Measurements from ENCODE around the gene INTS6. TPM values are rescaled to one million over a fixed set of nuclear protein-coding genes. Genes with fewer than 3 reads are reported as not detected.
A peak's percentile ranks its signal among the peaks of the same experiment; 100 is the strongest.

The INTS6 gene
- total RNA-seq, 4 donors from 2014 or later = 34.3 to 56.9 (median 53.0) TPM

DNA sequence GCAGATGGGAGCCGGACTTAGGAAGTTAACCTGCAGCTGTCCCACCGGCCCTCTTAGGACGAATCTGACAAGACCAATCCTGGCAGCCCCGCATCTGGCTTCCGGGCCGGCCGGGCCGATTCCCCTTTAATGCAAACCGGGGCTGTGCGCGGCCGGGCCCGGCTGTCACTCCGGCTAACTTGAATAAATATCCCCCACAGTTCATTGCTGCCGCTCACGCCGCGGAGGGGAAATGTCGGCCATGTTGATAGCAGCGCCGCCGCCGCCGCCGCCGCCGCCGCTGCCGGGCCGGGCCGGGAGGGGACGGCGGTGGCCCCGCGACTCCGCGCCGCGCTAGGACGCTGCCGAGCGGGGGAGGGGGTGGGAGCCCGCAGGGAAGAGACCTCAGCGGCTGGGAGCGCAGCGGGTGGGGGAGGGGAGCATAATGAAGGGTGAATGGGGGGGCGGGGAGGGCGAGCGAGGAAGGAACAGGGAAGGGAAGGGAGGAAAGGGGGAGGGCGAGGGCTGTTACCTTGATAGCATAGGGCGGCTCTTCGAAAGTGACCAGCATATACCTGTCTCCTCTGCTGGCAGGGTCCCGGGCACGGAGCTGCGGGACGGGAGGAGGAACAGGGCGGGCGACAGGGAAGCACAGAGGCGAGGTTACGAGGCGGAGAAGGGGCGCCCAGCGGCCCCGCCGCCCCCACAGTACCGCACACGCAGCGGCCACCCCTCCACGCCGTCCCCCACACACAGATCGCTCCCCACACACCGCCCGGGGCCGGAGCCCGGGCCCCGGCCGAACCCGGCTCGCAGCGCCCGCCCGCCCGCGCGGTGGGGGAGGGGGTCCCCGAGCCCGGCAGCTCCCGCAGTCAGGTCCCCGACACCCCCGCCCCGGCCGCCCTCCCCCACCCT is 1.1 kb downstream of the INTS6 start:
- H3K4me3 ChIP-seq = peak overlapping the region; percentile 84 to 88
- no peaks in the 10 kb centered on the region for H3K9me3 ChIP-seq
- DNase-seq = peak; percentile 75 to 77
- H3K27me3 ChIP-seq = no peaks in the 10 kb centered on the region
- TF ChIP-seq POLR2A (IDR thresholded peaks at IDR 0.05) (peak; percentile 7 to 10), CTCF (IDR thresholded peaks at IDR 0.05) (no peak)
- H3K27ac ChIP-seq = peak overlapping the region; percentile 99 to 100
- H3K4me1 ChIP-seq = peaks cover 0 to 7% of the 10 kb centered on the region in 2 donors
- H3K36me3 ChIP-seq = no peaks in the 10 kb centered on the region
- intact Hi-C loops (cut with DNase I; ENCODE audit: low total_unique reads) = loop anchor here (2.0 to 10.0 kb wide), 3 partner anchors 133 to 353 kb away; partner anchors contain the start of genes DHRS12 and WDFY2

- H3K4me1 ChIP-seq = peaks cover 0 to 7% of the 10 kb centered on the region in 2 donors
- no peak for DNase-seq
- intact Hi-C loops (cut with DNase I; ENCODE audit: low total_unique reads) = loop anchor here (10.0 kb wide), 2 partner anchors 284 to 354 kb away; partner anchors contain the start of gene DHRS12
- H3K36me3 ChIP-seq = no peaks in the 10 kb centered on the region
- H3K4me3 ChIP-seq = peak overlapping the region; percentile 84 to 88
- peak overlapping the region; percentile 99 to 100 for H3K27ac ChIP-seq
- no peak for TF ChIP-seq CTCF (IDR thresholded peaks at IDR 0.05)
- no peak for TF ChIP-seq POLR2A (IDR thresholded peaks at IDR 0.05)
- H3K9me3 ChIP-seq = no peaks in the 10 kb centered on the region
- H3K27me3 ChIP-seq = no peaks in the 10 kb centered on the region
Measured at GRCh38 chr13:51451134-51451466, 1.7 kb downstream of the INTS6 start.

- Histone ChIP-seq H3K27me3 (no peaks in the 10 kb centered on the region), H3K9me3 (no peaks in the 10 kb centered on the region), H3K4me1 (no peaks in the 10 kb centered on the region), H3K4me3 (no peak overlapping the region), H3K36me3 (no peaks in the 10 kb centered on the region), H3K27ac (no peak overlapping the region)
- TF ChIP-seq CTCF (IDR thresholded peaks at IDR 0.05) = no peak
- no peak for TF ChIP-seq POLR2A (IDR thresholded peaks at IDR 0.05)
- intact Hi-C loops (cut with DNase I; ENCODE audit: low total_unique reads) = no loop called here
- DNase-seq = no peak
Measured at GRCh38 chr13:51449018-51449417, 3.8 kb downstream of the INTS6 start.

GRCh38 chr13:51444922-51445321 is 7.9 kb downstream of the INTS6 start:
- Histone ChIP-seq H3K9me3 (no peaks in the 10 kb centered on the region), H3K27me3 (no peaks in the 10 kb centered on the region), H3K4me1 (no peaks in the 10 kb centered on the region), H3K27ac (no peak overlapping the region), H3K36me3 (no peaks in the 10 kb centered on the region), H3K4me3 (no peak overlapping the region)
- TF ChIP-seq CTCF (IDR thresholded peaks at IDR 0.05) (peak; percentile 13 to 29 (median 20)), POLR2A (IDR thresholded peaks at IDR 0.05) (no peak)
- DNase-seq = no peak
- intact Hi-C loops (cut with DNase I; ENCODE audit: low total_unique reads) = no loop called here

DNA sequence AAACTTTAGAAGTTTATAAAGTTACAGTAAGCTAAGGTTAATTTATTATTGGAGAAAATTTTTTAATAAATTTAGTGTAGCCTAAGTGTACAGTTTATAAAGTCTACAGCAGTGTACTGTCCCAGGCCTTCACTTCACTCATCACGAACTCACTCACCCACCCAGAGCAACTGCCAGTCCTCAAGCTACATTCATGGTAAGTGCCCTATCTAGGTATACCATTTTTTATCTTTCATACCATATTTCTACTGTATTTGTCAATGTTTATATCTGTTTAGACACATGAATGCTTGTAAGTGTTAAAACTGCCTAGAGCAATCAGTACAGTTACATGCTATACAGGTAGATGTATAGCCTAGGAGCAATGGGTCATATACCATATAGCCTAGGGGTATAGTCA is 12.5 kb downstream of the INTS6 start:
- intact Hi-C loops (cut with DNase I; ENCODE audit: low total_unique reads) = no loop called here
- Histone ChIP-seq H3K4me3 (no peak overlapping the region), H3K27ac (no peak overlapping the region), H3K9me3 (no peaks in the 10 kb centered on the region), H3K4me1 (no peaks in the 10 kb centered on the region), H3K36me3 (no peaks in the 10 kb centered on the region), H3K27me3 (no peaks in the 10 kb centered on the region)
- DNase-seq = no peak
- TF ChIP-seq POLR2A (IDR thresholded peaks at IDR 0.05) (no peak), CTCF (IDR thresholded peaks at IDR 0.05) (no peak)
